GM10266 (cell line): ENCODE measurements around the gene ARMH4.

Experiments used
- DNase-seq: peaks from one replicate; pipeline ENCODE4 v3.0.0; 2012; ENCODE audit errors: extremely low spot score
- TF ChIP-seq, protein P1 (sequence below): IDR thresholded peaks from 2 replicates; pipeline ENCODE4 v1.5.1; 2012; ENCODE audit warnings: mild to moderate bottlenecking, low read depth; ENCODE audit not compliant: control insufficient read depth, insufficient read depth; ENCODE audit errors: missing control alignments

ARMH4 gene

DNA sequence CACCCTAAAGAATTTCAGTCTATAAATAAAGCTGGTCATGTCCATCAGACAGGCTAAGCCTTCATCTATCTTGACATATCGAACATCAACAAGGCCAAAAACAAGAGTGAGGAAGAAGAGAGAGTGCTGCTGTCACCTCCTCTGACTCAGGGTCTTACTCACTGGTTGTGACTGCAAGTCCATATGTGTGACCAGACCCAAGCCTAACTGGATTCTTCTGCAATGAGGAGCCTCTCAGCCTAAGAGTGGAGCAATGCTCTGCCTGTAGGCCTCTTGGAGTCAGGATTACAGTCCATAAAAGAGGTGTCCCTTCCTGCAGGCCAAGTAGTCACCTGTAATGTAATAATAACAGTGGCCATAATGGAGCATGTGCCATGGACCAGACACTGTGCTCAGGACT, 165.0 kb downstream of the ARMH4 start:
- no peak for DNase-seq
- TF ChIP-seq, protein P1, sequence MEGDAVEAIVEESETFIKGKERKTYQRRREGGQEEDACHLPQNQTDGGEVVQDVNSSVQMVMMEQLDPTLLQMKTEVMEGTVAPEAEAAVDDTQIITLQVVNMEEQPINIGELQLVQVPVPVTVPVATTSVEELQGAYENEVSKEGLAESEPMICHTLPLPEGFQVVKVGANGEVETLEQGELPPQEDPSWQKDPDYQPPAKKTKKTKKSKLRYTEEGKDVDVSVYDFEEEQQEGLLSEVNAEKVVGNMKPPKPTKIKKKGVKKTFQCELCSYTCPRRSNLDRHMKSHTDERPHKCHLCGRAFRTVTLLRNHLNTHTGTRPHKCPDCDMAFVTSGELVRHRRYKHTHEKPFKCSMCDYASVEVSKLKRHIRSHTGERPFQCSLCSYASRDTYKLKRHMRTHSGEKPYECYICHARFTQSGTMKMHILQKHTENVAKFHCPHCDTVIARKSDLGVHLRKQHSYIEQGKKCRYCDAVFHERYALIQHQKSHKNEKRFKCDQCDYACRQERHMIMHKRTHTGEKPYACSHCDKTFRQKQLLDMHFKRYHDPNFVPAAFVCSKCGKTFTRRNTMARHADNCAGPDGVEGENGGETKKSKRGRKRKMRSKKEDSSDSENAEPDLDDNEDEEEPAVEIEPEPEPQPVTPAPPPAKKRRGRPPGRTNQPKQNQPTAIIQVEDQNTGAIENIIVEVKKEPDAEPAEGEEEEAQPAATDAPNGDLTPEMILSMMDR, result no peak

DNA sequence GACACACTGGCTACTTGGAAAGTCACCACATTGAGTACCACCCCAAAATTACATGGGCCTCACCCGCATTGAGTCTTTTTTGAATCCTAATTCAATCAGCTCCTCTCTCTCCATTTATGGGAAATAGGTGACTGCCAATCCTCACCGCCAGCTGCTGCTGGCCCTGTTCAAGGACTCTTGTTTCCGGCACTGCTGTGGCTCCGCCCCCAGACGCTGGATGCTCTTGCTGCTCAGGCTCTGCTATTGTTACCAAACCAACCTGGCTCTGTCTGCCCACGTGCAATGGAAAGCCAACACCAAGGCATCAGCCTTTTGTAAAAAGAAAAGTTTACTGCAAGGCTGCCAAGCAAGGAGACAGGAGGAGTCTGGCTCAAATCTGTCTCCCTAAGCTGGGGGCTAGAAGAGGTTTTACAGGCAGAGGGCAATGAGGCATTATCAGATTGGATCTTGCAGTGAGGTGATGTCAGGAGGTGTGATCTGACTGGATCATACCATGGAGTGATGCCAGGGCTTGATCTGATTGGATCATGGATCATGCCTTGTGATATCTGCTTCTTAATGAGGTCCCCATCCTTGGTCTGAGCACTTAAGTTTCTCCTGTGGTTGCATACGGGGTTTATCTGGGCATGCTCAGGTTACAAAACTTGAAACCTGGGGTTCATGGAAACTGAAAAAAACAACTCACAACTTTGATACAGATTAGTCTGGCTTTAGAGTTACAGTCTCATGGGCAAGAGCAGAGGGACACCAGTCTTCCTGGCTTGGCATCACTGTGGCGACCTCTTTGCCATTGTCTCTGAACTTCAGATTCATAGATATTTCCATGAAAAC, 169.0 kb downstream of the ARMH4 start:
- no peak for DNase-seq
- TF ChIP-seq, protein P1, result no peak

DNA sequence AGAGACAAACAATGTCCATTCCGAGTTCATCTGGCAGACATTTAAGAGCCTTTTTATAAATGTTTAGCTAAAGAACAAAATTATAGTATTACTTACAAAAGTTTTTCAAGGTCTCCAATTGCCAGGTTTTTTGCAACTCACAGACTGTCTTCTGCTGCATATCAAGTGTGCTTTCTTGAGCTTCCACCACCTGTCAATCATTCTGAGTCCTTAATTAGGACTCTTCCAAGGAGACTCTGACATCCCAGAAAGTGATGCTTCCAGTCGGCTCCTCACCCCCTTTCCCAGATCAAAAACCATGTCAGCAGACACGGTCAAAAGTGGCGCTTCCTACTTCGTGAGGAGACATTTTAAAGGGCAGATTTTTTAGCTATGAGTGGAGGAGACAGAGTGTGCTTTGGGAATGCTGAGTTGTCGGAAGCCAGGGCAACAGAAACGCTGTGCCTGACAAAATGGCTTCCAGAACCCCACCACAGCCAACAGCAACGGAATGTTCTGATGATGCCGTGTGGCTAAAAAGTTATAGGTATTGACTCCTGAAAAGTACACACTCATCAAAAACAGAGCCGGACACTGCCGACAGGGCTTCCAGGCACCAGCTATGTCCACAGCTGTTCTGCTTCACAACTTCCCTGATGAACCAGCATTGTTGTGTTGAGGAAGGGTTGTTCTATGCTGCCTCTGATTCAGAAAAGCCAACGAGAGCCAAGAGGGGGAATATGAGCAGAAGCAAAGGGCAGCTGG, 170.0 kb downstream of the ARMH4 start:
- DNase-seq, result no peak
- TF ChIP-seq, protein P1, result no peak

DNA sequence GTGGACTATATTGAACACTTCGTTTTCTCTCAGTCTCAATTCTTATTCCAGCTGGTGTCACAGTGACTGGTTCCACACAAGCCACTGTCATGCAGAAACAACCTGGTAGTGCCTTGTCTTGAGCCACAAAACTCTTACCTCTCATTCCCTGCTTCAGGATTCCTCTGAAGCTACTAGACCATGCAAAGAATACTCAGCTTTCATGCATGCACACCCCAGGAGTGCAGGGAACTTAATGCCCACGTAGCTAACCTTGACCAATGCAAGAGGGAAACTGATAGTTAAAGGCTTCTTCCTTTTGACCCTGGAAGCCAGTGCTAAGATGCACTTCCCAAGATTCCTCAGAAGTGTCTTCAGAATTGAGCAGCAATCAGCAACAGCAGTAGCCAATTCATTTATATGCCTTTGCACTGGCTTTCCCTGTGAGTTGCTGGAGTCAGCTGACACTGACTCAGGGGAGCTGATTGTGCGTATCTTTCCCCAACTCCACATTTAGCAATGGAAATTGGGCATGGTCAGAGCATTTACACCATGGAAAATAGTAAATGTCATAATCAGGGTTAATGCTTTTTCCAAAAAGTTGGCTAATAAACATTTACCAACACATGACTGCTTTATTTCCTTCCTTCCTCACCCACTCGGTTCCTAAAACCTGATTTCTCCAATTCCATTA, 172.5 kb downstream of the ARMH4 start:
- no peak for DNase-seq
- TF ChIP-seq, protein P1, result no peak

DNA sequence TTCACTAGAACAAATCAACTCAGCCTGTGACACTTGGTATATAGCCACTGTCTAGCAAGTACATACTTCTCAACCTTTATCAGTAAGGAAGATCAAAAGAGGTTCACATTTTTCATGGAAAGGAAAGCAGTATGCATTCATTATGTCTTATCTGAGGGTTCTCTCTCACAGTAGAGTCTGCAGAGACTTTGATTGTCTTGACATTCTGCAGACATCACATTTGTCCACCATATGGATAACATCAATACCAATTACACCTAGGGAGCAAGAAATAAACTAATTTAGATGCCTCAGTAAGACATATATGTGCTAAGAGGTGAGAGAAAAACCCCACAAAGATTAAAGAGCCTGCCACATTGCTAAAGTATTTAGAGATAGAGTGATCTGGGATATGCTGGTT, 175.3 kb downstream of the ARMH4 start:
- TF ChIP-seq, protein P1, result no peak
- DNase-seq, result no peak

DNA sequence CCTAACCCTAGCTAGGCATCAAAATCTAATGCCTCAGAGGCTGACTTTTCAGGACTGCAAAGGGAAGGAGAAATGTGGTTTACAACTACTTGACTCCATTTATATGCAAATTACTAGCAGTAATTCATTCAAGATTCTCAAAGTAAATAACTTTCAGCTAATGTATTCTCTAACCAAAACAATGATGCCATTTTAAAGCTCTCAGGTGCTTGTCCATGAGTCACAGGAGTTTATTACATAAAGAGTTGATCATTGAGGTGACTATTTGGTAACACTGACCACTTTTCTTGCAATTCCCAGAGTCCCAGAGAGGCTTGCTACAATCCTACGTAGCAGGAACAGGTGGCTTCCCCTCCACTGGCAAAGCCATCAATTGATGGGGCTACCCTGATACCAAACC, 177.1 kb downstream of the ARMH4 start:
- DNase-seq, result no peak
- TF ChIP-seq, protein P1, result no peak
